PC-9 (cell line): Measurements from ENCODE around the gene ACTA1.

ENCODE experiments used
- EZH2 ChIP-seq: fragments of 200-600 bp; sonication (generic); IDR thresholded peaks from 2 replicates; pipeline ENCODE4 v1.8.0; 2017; ENCODE audit warnings: antibody characterized with exemption, low read depth
- TF ChIP-seq, protein P1 (sequence below): fragments of 200-600 bp; sonication (generic); conservative IDR thresholded peaks from 2 replicates; pipeline ENCODE4 v1.6.1; 2017; ENCODE audit warnings: mixed run types, antibody characterized with exemption, mild to moderate bottlenecking, moderate library complexity

DNA sequence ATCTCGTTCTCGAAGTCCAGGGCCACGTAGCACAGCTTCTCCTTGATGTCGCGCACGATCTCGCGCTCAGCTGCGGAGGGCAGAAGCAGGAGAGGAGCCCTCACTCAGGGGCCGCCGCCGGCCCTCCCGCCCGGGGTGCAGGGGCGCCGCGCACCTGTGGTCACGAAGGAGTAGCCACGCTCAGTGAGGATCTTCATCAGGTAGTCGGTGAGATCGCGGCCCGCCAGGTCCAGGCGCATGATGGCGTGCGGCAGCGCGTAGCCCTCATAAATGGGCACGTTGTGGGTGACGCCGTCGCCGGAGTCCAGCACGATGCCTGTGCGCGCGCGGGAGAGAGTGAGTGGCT lies 1.8 kb downstream of the ACTA1 start:
- TF ChIP-seq, protein P1, sequence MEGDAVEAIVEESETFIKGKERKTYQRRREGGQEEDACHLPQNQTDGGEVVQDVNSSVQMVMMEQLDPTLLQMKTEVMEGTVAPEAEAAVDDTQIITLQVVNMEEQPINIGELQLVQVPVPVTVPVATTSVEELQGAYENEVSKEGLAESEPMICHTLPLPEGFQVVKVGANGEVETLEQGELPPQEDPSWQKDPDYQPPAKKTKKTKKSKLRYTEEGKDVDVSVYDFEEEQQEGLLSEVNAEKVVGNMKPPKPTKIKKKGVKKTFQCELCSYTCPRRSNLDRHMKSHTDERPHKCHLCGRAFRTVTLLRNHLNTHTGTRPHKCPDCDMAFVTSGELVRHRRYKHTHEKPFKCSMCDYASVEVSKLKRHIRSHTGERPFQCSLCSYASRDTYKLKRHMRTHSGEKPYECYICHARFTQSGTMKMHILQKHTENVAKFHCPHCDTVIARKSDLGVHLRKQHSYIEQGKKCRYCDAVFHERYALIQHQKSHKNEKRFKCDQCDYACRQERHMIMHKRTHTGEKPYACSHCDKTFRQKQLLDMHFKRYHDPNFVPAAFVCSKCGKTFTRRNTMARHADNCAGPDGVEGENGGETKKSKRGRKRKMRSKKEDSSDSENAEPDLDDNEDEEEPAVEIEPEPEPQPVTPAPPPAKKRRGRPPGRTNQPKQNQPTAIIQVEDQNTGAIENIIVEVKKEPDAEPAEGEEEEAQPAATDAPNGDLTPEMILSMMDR, result no peak
- TF ChIP-seq EZH2, result no peak
